MM.1S (cell line): ENCODE measurements around the gene DENND1A.

Source experiments
- DNase-seq: peaks from one replicate; pipeline ENCODE4 v3.0.0-alpha.2; 2015
- H2AFZ ChIP-seq: fragments of 300-600 bp; sonication (generic); 2 replicates; pipeline ENCODE4 v1.6.0; 2016; ENCODE audit warnings: antibody characterized with exemption, low read length
- H3F3A ChIP-seq: fragments of 300-600 bp; sonication (generic); 2 replicates; pipeline ENCODE4 v1.6.1; 2016; ENCODE audit warnings: mild to moderate bottlenecking, antibody characterized with exemption, low read length, moderate library complexity, mixed read lengths; ENCODE audit not compliant: insufficient read depth
- H3K27ac ChIP-seq: fragments of 300-600 bp; sonication (generic); 2 replicates; pipeline ENCODE4 v1.5.1; 2016; ENCODE audit warnings: mild to moderate bottlenecking, low read length
- H3K27me3 ChIP-seq: fragments of 300-600 bp; sonication (generic); replicated peaks from 2 replicates; pipeline ENCODE4 v1.6.0; 2016; ENCODE audit warnings: low read length; ENCODE audit not compliant: insufficient read depth
- H3K36me3 ChIP-seq: fragments of 300-600 bp; sonication (generic); replicated peaks from 2 replicates; pipeline ENCODE4 v1.6.1; 2016; ENCODE audit warnings: mild to moderate bottlenecking, low read length, mixed read lengths; ENCODE audit not compliant: insufficient read depth
- H3K4me1 ChIP-seq: fragments of 300-600 bp; sonication (generic); 2 replicates; pipeline ENCODE4 v1.6.1; 2016; ENCODE audit warnings: low read length, mixed read lengths
- H3K4me2 ChIP-seq: fragments of 300-600 bp; sonication (generic); 2 replicates; pipeline ENCODE4 v1.6.0; 2016; ENCODE audit warnings: low read depth, low read length
- H3K4me3 ChIP-seq: fragments of 300-600 bp; sonication (generic); 2 replicates; pipeline ENCODE4 v1.5.1; 2016; ENCODE audit warnings: low read length, mixed read lengths
- H3K79me2 ChIP-seq: fragments of 300-600 bp; sonication (generic); 2 replicates; pipeline ENCODE4 v1.6.1; 2016; ENCODE audit warnings: mixed run types, low read length, mixed read lengths
- H3K9ac ChIP-seq: fragments of 300-600 bp; sonication (generic); 2 replicates; pipeline ENCODE4 v1.6.1; 2016; ENCODE audit warnings: low read length, mixed read lengths
- H3K9me2 ChIP-seq: fragments of 300-600 bp; sonication (generic); replicated peaks from 2 replicates; pipeline ENCODE4 v1.6.1; 2016; ENCODE audit warnings: mild to moderate bottlenecking, low read length, mixed read lengths; ENCODE audit not compliant: insufficient read depth
- H3K9me3 ChIP-seq: fragments of 300-600 bp; sonication (generic); replicated peaks from 2 replicates; pipeline ENCODE4 v1.6.1; 2016; ENCODE audit warnings: mild to moderate bottlenecking, low read length, mixed read lengths; ENCODE audit not compliant: insufficient read depth
- H4K20me1 ChIP-seq: fragments of 300-600 bp; sonication (generic); 2 replicates; pipeline ENCODE4 v1.6.1; 2016; ENCODE audit warnings: mild to moderate bottlenecking, low read length, moderate library complexity, mixed read lengths; ENCODE audit not compliant: insufficient read depth
- CTCF ChIP-seq: fragments of 300-600 bp; sonication (generic); IDR thresholded peaks from 2 replicates; pipeline ENCODE4 v1.5.1; 2016; ENCODE audit warnings: antibody characterized with exemption, low read length, mixed read lengths
- EZH2 ChIP-seq: fragments of 300-600 bp; sonication (generic); optimal IDR thresholded peaks from 2 replicates; pipeline ENCODE3; 2017; ENCODE audit warnings: low read depth, mild to moderate bottlenecking, antibody characterized with exemption, low read length, mixed read lengths
- EZH2phosphoT487 ChIP-seq: fragments of 300-600 bp; sonication (generic); IDR thresholded peaks from 2 replicates; pipeline ENCODE4 v1.6.1; 2018; ENCODE audit warnings: antibody characterized with exemption, low read length

Gene DENND1A

GRCh38 chr9:123753669-123754258, 176.2 kb downstream of the DENND1A start:
- Histone ChIP-seq H3K4me2 (no peak overlapping the region), H3F3A (peaks cover 9% of the 10 kb centered on the region; the same call in 1 of the 2 replicates), H3K27me3 (no peaks in the 10 kb centered on the region), H3K27ac (no peak overlapping the region), H3K4me3 (no peak overlapping the region), H4K20me1 (no peaks in the 10 kb centered on the region), H3K79me2 (no peaks in the 10 kb centered on the region), H3K9me2 (no peaks in the 10 kb centered on the region), H2AFZ (no peak overlapping the region), H3K9ac (no peak overlapping the region), H3K36me3 (no peaks in the 10 kb centered on the region), H3K9me3 (no peaks in the 10 kb centered on the region), H3K4me1 (peaks cover 24% of the 10 kb centered on the region)
- TF ChIP-seq EZH2 (no peak), EZH2phosphoT487 (no peak), CTCF (no peak)
- DNase-seq = peak; percentile 21

GRCh38 chr9:123753016-123753415, 176.9 kb downstream of the DENND1A start:
- Histone ChIP-seq H3K4me1 (peaks cover 26% of the 10 kb centered on the region), H2AFZ (no peak overlapping the region), H3K4me2 (no peak overlapping the region), H3K27ac (no peak overlapping the region), H3K79me2 (no peaks in the 10 kb centered on the region), H3K9ac (no peak overlapping the region), H3K4me3 (no peak overlapping the region), H3K9me2 (no peaks in the 10 kb centered on the region), H3K27me3 (no peaks in the 10 kb centered on the region), H3K36me3 (no peaks in the 10 kb centered on the region), H3K9me3 (no peaks in the 10 kb centered on the region), H4K20me1 (no peaks in the 10 kb centered on the region), H3F3A (peaks cover 9% of the 10 kb centered on the region; the same call in 1 of the 2 replicates)
- DNase-seq = no peak
- TF ChIP-seq EZH2 (no peak), EZH2phosphoT487 (no peak), CTCF (no peak)

- Histone ChIP-seq H4K20me1 (no peaks in the 10 kb centered on the region), H3K4me1 (peaks cover 26% of the 10 kb centered on the region), H3K9me2 (no peaks in the 10 kb centered on the region), H3K36me3 (no peaks in the 10 kb centered on the region), H3K79me2 (0 out of 2 replicates have a peak, but pooled peaks cover 3% of the 10 kb centered on the region), H3K9me3 (no peaks in the 10 kb centered on the region), H3K4me3 (no peak overlapping the region), H3K9ac (no peak overlapping the region), H3K27ac (peak overlapping the region; percentile 25; the same call in 1 of the 2 replicates), H3K4me2 (peak overlapping the region; percentile 36), H2AFZ (no peak overlapping the region), H3K27me3 (no peaks in the 10 kb centered on the region), H3F3A (peaks cover 9% of the 10 kb centered on the region; the same call in 1 of the 2 replicates)
- TF ChIP-seq CTCF = no peak
- peak; percentile 44 for DNase-seq
Observed at GRCh38 chr9:123749580-123750202, 180.2 kb downstream of the DENND1A start.
